M059J (cell line): Measurements from ENCODE around the gene DNAJB6. TPM values are rescaled to one million over a fixed set of nuclear protein-coding genes. Genes with fewer than 3 reads are reported as not detected.

Experiments
- DNase-seq: peaks from one replicate; pipeline ENCODE4 v3.0.0-alpha.2; 2012; ENCODE audit warnings: low read depth
- total RNA-seq: library from RNA; depleted of rRNA; stranded (reverse); fragments of >200 nt; shearing (Covaris generic); gene quantifications from 2 replicates; pipeline ENCODE4 v1.2.3, GENCODE V29; 2014; rRNA removed

DNAJB6 gene
- total RNA-seq, result 118 and 164 TPM in 2 replicates

DNA sequence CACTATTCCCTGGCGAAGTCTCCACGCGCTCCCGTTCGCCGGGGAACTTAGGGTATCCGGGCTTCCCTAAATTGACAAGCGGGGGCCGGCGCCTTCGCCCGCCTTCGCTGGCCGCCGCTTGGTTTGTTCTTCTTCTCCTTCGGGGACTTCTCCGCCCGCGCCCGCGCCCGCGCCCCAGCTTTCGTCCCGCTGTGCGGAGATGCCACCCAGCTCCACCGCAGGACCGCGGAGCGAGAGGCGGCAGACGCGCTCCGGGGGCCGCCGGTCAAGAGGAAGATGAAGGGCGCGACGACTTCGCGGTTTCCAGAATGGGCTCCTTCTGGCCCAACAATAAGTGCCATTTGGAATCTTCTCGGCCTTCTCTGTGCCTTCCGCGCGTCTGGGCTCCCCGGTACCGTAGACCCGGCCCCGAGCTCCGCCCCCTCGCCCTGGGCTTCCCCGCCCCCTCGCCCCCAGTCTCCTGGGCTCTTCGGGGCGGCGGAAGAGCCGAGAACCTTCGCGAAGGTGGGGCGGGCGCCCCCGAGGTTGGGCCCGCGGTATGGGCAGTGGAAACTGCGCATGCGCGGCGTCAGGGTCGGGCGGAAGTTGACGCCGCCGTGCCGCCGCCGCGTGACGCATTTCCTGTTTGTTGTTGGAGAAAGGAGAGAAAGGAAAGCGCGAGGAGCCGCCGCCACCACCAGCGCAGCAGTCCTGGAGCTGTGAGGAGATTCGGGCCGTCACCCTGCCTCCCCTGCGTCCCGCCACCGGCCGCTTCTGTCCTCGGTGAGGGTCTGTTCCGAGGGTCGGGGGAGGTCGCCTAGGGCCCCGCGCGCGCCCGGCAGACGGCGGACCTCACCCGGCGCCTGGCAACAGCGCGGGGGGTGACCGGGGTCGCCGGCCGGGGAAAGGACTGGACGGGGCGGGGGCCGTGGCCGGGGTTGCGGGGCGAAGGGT is at the start of gene DNAJB6:
TSS of gene DNAJB6 (plus strand) at position 622 of the 933 bp plus-strand sequence. CDS start 21,569 bp downstream, outside the sequence.
- peak; percentile 91 for DNase-seq

DNA sequence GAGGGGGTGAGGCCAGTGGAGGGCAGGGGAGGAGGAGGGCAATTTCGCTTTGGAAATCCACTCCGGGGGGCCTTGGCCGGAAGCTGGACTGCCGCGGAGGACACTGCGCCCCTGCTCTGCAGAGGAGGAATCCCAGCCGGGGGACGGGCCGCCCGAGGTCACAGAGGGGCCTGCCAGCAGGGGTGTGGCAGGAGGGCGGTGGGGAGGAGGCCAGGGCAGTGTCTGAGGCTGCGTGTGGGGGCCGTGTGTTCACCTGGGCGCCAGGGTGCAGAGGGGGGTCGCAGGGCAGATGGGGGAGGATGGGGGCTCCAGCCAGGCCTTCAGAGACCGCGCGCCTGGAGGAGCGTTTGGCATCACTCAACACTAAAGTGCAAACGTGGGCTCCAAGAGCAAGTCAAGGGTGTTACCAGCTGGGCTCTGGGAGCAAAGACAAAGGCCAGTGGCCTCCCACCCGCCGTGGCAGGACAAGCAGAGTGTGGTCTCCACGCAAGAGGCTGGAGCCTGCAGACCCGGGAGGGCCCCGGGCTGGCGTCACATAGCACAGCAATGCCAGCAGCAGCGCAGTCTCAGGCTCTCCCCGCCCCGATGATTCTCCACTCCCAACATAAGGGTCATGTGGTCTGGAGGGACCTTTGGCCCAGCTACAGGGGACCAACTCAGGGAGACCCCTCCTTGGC is 45.3 kb upstream of the DNAJB6 start:
- no peak for DNase-seq

GRCh38 chr7:157292258-157292657 is 44.5 kb upstream of the DNAJB6 start:
- no peak for DNase-seq

- DNase-seq, result no peak
These were observed 43.9 kb upstream of the DNAJB6 start for GRCh38 chr7:157292770-157293412.

GRCh38 chr7:157293413-157293788 is 43.4 kb upstream of the DNAJB6 start:
- no peak for DNase-seq

- DNase-seq, result no peak
These were observed 42.0 kb upstream of the DNAJB6 start for GRCh38 chr7:157294773-157295172.

DNA sequence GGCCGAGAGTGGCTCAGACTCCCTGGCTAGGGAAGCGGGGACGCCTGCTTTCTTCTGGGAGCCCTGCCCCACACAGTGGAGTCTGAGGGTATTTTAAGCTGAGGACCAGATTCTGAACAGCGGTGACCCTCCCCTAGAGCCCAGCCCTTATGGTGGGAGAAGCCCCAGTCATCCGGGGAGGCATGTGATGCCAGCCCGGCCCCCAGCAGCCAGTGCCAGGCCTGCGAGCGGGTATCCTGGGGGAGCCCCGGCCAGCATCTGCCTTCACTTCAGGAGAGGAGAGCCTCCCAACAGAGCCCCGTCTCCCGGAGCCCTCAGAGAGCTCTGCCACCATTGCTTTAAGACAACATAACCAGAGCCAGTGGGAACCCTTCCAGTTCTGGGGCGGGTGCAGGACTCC is 41.5 kb upstream of the DNAJB6 start:
- no peak for DNase-seq

- no peak for DNase-seq
These were observed 39.6 kb upstream of the DNAJB6 start for GRCh38 chr7:157297185-157297584.

- DNase-seq, result no peak
These were observed 37.5 kb upstream of the DNAJB6 start for GRCh38 chr7:157299317-157299612.

GRCh38 chr7:157299613-157300368 is 37.0 kb upstream of the DNAJB6 start:
- peak; percentile 51 for DNase-seq

DNA sequence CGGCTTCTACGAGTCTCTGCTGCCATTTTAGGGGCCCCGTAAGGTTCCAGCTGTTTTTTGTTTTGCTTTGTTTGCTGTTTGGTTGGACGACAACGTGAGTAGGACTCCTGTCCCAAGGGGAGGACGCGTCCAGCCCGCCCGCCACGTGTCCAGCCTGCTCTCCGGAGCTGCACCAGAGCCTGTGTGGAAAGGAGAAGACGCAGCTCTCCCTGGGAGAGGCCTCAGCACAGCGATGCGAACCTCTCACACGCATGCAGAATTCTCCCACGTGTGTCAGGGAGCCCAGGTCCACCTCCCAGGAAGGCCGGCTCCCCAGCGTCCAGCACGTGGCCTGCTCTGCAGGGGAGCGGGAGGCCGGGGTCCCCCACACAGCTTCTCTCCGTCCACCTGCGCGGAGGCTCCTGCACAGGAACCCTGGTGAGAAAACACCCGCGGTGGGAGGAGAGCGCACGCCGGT is 36.4 kb upstream of the DNAJB6 start:
- no peak for DNase-seq

GRCh38 chr7:157301610-157302120 is 35.1 kb upstream of the DNAJB6 start:
- no peak for DNase-seq

DNA sequence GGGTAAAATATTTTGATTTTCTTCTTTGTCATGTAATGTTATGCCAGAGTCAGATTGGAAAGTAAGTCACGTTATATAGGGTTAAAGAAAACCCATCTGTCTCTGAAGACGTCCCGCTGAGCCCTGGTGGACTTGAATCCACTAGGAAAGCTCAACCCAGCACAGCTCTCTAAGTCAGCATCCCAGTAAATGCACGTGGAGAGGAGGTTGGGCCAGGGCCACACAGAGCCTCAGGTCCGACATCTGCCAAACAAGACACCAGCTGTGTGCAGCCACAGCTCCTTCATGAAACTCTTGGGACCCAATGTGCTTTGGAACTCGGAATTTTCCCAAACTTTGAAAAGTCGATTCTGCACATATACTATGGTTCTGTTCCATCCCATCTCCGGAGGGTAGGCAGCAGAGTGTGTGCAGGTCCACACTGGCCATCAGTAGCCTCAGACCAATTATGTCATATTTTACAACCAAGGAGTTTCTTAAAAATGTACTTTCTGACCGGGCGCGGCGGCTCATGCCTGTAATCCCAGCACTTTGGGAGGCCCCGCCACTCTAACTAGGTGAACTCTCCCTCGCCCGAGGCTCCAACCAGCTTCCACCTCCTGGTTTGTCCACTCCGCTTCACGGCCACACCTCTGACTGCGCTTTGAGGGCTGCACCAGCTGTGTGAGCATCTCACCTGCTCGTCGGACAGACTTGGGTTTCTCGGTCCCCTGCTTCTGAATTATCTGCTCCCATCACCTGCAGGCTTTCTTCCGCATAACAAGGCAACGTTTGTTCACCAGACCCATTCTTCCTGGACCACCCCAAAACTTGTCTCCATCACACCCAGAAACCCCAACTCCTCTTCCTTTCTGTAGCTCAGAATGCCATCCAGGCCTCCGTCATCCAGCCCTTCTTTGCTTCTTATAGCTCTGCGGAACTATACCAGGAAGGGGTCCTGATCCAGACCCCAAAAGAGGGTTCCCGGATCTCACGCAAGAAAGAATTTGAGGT is 29.7 kb upstream of the DNAJB6 start:
- no peak for DNase-seq

DNA sequence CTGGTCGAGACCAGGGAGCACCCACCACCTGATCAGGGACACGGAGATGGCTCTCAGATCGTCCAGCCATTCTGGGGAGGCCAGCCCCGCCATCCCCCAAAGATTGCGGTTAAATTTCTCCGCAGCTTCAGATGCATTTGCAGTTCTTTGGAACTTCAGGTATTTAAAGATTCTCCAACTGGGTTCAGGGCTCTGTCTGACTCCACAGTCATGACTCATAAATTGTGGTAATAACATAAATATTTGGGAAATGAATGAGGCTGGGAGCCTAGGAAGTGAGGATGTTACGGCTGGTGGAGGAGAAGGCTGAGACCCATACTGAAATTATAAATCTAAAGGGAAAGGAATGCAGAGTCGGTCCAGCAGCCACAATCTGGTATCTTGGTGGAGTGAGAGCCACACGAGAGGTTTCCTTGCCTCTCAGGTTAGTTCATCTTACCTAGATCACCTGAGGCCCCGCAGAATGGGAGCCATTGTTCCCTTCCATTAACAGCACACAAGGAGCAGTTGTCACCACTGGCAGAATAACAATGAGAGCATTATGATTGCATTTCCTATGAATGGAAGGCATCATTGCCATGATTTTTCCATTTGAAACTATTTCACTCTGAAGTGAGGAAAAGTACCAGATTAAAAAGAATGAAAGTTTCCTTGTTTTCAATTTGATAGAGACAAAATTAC is 26.7 kb upstream of the DNAJB6 start:
- DNase-seq, result peak; percentile 99

GRCh38 chr7:157310676-157311185 is 26.1 kb upstream of the DNAJB6 start:
- DNase-seq, result peak; percentile 82

GRCh38 chr7:157312941-157313340 is 23.9 kb upstream of the DNAJB6 start:
- no peak for DNase-seq

GRCh38 chr7:157313645-157314044 is 23.2 kb upstream of the DNAJB6 start:
- no peak for DNase-seq

GRCh38 chr7:157318015-157318706 is 18.6 kb upstream of the DNAJB6 start:
- DNase-seq, result peak; percentile 70

DNA sequence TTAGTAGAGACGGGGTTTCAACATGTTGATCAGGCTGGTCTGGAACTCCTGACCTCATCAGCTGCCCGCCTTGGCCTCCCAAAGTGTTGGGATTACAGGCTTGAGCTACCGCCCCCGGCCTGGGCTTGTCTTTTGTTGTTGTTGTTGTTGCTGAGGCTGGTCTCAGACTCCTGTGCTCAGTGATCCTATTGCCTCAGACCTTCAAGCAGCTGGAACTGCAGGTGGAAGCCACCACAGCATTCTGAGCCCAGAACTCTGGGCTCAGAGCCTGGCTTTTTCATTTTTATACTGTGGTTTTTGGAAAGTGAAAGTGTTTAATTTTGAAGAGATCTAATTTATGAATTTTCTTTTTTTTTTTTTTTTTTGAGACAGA is 16.2 kb upstream of the DNAJB6 start:
- DNase-seq, result peak; percentile 18
